Right kidney (tissue), 1 donor: ENCODE measurements around the gene SLC15A4.

ENCODE experiments used
- DNase-seq: peaks from one replicate; pipeline ENCODE4 v3.0.0-alpha.2; 2016

The SLC15A4 gene

GRCh38 chr12:128761379-128761790 lies 62.4 kb downstream of the SLC15A4 start:
- peak; percentile 40 for DNase-seq

DNA sequence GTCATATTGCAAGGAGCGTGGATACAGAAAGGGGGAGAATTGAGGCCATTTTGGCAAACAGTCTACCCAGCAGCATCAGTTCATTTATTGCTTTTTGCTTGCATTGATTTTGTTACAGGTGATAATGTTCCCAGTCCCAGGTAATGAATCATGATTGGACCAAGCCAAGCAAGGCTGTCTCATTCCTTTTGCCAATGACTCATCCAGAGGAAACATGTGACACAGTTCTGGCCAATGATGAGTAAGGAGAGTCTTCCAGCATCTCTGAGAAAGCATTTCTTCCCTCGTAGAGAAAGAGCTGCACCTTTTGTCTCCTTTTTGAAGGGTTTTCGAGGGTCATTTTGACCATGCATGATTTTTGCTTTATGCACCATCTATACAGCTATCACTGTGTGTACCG lies 68.2 kb downstream of the SLC15A4 start:
- no peak for DNase-seq

GRCh38 chr12:128754275-128754674 lies 69.5 kb downstream of the SLC15A4 start:
- no peak for DNase-seq

GRCh38 chr12:128753438-128753837 lies 70.3 kb downstream of the SLC15A4 start:
- DNase-seq: no peak

GRCh38 chr12:128752386-128752785 lies 71.4 kb downstream of the SLC15A4 start:
- no peak for DNase-seq

DNA sequence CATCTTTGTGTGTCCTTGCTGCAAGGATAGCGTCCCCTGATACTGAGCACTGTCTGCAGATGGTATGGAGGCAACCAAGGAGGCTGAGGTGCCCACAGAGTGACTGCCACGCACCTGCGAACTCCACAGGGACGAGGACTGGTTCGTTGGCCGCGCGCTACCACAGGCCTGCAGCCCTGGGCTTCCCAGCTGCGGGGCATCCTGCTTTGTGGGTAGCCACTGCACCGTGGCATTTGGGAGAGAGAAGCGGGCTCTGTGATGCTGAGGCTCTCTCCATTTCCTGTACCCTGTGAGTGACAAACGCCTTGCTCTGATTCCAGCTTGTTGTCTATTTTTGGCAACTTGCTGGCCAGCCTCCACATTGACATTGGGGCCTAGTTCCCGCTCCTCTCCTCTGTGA lies 76.3 kb downstream of the SLC15A4 start:
- DNase-seq: no peak

GRCh38 chr12:128745772-128746689 lies 77.7 kb downstream of the SLC15A4 start:
- DNase-seq: no peak

- no peak for DNase-seq
Measured at GRCh38 chr12:128743916-128744315, 79.8 kb downstream of the SLC15A4 start.
